Esophagus squamous epithelium (tissue), 5 donors: Measurements from ENCODE around the gene SAMM50. TPM values are rescaled to one million over a fixed set of nuclear protein-coding genes. Genes with fewer than 3 reads are reported as not detected.

Source experiments
- DNase-seq: peaks from one replicate; lab custom pipeline; 2025; lab: John Stamatoyannopoulos, UW
- H3K27ac ChIP-seq, 4 donors: fragments of 200-600 bp; sonication (generic); one replicate each; pipeline ENCODE4 v1.5.1; 2016 to 2019; ENCODE audit warnings: mild to moderate bottlenecking in 1 of 4
- H3K27me3 ChIP-seq, 4 donors: fragments of 200-600 bp; sonication (generic); 1 replicate in 3 of 4; 2 replicates in 1 of 4; pipeline versions ENCODE4 v1.5.1 to v1.6.0; 2017 to 2021; ENCODE audit warnings: antibody characterized with exemption in 1 of 4
- H3K36me3 ChIP-seq, 3 donors: fragments of 200-600 bp; sonication (generic); one replicate each; pipeline ENCODE4 v1.5.1; 2016 to 2019
- H3K4me1 ChIP-seq, 3 donors: fragments of 200-600 bp; sonication (generic); one replicate each; pipeline ENCODE4 v1.5.1; 2017 to 2019
- H3K4me3 ChIP-seq, 4 donors: fragments of 200-600 bp; sonication (generic); 1 replicate in 3 of 4; 2 replicates in 1 of 4; pipeline ENCODE4 v1.5.1; 2016 to 2019; ENCODE audit warnings: mild to moderate bottlenecking in 2 of 4, moderate library complexity in 1 of 4
- H3K9me3 ChIP-seq, 3 donors: fragments of 200-600 bp; sonication (generic); one replicate each; pipeline ENCODE4 v1.5.1; 2016 to 2019
- CTCF ChIP-seq, 6 experiments: fragments of 450-650 bp in 4 of 6; fragments of 200-600 bp in 2 of 6; sonication (generic) in 2 of 6; IDR thresholded peaks; one replicate each; pipeline ENCODE4 v1.5.1; 2016 to 2019; ENCODE audit warnings: antibody characterized with exemption in 6 of 6, mild to moderate bottlenecking in 4 of 6, moderate library complexity in 4 of 6
- POLR2A ChIP-seq, 4 donors: fragments of 450-650 bp; IDR thresholded peaks; one replicate each; pipeline ENCODE4 v1.6.1; 2017; ENCODE audit warnings: antibody characterized with exemption in 4 of 4, mild to moderate bottlenecking in 4 of 4, moderate library complexity in 3 of 4
- WGBS, 2 donors: methylation state at CpG; one replicate each; pipeline ENCODE4 v1.1.5; 2018; 5-methylcytosine and 5-hydroxymethylcytosine counted together
- intact Hi-C: fragments of 100-400 bp; cut with DNase I; formaldehyde crosslinking; loops from one replicate; pipeline ENCODE4 v1.15.0; 2022
- total RNA-seq, 4 donors: library from RNA; depleted of rRNA; stranded (reverse); fragments of >200 nt; gene quantifications; one replicate each; pipeline ENCODE4 v1.1.0, GENCODE V29; 2016
- donor health status: DM: yes; HTN: yes; CAD: no.

Gene SAMM50
- total RNA-seq, 4 donors from 2014 or later: 24.4 to 45.5 (median 34.3) TPM

GRCh38 chr22:44045145-44045544 is 89.9 kb downstream of the SAMM50 start:
- H3K4me3 ChIP-seq: no peak overlapping the region
- H3K27me3 ChIP-seq: no peaks in the 10 kb centered on the region
- H3K4me1 ChIP-seq: peaks cover 0 to 27% (median 4%) of the 10 kb centered on the region in 3 donors
- no peak for DNase-seq
- no peak overlapping the region for H3K27ac ChIP-seq
- intact Hi-C loops: no loop called here
- H3K36me3 ChIP-seq: no peaks in the 10 kb centered on the region
- H3K9me3 ChIP-seq: no peaks in the 10 kb centered on the region
- TF ChIP-seq CTCF (IDR thresholded peaks at IDR 0.05): no peak
- TF ChIP-seq POLR2A (IDR thresholded peaks at IDR 0.05): no peak
- 70 to 100% methylated on average over 1 of the region's 1 CpG for WGBS, 2 donors

Other genes starting within 250 kb of the SAMM50 start
- gene EFCAB6, start 143.1 kb upstream of the SAMM50 start, total RNA-seq: 1 to 10 TPM in 2 of 4 donors, under 1 TPM in 2; 0.22 to 1.5 (median 0.90) TPM
- not detected for gene SULT4A1, start 92.9 kb upstream of the SAMM50 start, total RNA-seq
- not detected for gene PNPLA5, start 63.4 kb upstream of the SAMM50 start, total RNA-seq
- gene PNPLA3, start 31.6 kb upstream of the SAMM50 start, total RNA-seq: 1 to 10 TPM in 1 of 4 donors, under 1 TPM in 2, not detected in 1; 0.76 to 1.7 (median 0.92) TPM
- 10 to 100 TPM in 2 of 4 donors, 1 to 10 TPM in 2; 3.3 to 20.8 (median 11.7) TPM for gene PARVB, start 68.9 kb downstream of the SAMM50 start, total RNA-seq
- 10 to 100 TPM in 1 of 4 donors, 1 to 10 TPM in 2, under 1 TPM in 1; 0.42 to 26.1 (median 2.2) TPM for gene PARVG, start 225.5 kb downstream of the SAMM50 start, total RNA-seq